GM12892 (cell line): Measurements from ENCODE around the gene DHRSX.

Experiments used
- POLR2A ChIP-seq: IDR thresholded peaks from 2 replicates; pipeline ENCODE4 v1.6.1; 2011; ENCODE audit warnings: low read depth, low read length, control low read depth
- POLR2AphosphoS5 ChIP-seq: IDR thresholded peaks from 2 replicates; pipeline ENCODE4 v1.6.1; 2011; ENCODE audit warnings: low read depth, low read length, control low read depth

DNA sequence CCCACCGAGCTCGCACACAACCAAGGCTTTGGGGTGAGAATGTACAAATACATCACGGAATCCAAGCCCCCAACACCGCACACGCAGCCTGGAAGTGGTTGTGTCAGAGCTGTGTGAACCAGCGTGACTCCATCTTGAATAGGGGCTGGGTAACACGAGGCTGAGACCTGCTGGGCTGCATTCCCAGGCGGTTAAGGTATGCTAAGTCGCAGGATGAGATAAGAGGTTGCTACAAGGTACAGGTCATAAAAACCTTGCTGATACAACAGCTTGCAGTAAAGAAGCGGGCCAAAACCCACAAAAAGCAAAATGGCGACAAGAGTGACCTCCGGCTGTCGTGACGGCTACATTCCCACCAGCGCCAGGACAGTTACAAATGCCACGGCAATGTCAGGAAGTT, 258.4 kb downstream of the DHRSX start:
- no peak for TF ChIP-seq POLR2A
- no peak for TF ChIP-seq POLR2AphosphoS5
